ENCODE results near the gene CD52.

CD52 gene

DNA sequence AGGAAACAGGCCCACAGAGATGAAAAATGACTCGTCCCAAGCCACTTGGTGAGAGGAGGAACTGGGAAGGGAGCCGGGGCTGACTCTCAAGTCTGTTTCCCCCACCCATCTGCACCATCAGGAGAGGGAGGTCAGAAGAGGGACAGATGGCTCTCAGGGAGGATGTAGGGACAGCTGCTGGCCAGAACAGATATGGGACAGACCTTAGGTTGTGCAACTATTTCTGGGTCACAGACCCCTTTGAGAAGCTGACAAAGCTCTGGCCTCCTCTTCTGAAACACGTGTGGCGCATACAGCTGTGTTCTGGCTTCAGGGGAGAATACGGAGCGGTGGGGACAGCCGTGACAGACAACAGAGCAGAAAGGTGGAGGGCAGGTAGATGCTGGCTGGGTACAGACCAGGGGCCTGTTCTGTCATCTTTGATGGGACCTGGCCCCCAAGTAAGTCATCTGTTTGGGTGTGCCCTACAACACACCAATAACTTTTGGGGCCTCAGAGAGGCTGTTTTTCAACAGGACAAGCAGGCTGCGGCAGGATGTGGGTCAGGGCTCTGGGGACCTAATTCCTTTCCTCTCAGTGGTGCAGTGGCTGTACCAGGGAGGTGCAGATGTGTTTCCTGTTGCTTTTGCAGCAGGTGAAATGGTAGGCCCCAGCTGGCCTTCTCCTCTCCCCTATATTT, 30.6 kb upstream of the CD52 start:
- Histone ChIP-seq H3K27me3 (ENCODE audit: insufficient read depth, low read depth) (no peaks in the 10 kb centered on the region), H3K27ac (no peak overlapping the region), H3K4me1 (ENCODE audit: low read depth, poor library complexity, severe bottlenecking) (no peaks in the 10 kb centered on the region), H3K9ac (no peak overlapping the region), H3K36me3 (ENCODE audit: insufficient read depth) (no peaks in the 10 kb centered on the region), H3K79me2 (ENCODE audit: insufficient read depth, low read depth) (no peaks in the 10 kb centered on the region), H2AFZ (ENCODE audit: low read depth) (no peak overlapping the region), H4K20me1 (ENCODE audit: insufficient read depth) (no peaks in the 10 kb centered on the region), H3K4me2 (no peak overlapping the region), H3K4me3 (IDR thresholded peaks at IDR 0.05; ENCODE audit: insufficient read depth, low read depth, low read length) (no peak overlapping the region)
- TF ChIP-seq, protein P1, sequence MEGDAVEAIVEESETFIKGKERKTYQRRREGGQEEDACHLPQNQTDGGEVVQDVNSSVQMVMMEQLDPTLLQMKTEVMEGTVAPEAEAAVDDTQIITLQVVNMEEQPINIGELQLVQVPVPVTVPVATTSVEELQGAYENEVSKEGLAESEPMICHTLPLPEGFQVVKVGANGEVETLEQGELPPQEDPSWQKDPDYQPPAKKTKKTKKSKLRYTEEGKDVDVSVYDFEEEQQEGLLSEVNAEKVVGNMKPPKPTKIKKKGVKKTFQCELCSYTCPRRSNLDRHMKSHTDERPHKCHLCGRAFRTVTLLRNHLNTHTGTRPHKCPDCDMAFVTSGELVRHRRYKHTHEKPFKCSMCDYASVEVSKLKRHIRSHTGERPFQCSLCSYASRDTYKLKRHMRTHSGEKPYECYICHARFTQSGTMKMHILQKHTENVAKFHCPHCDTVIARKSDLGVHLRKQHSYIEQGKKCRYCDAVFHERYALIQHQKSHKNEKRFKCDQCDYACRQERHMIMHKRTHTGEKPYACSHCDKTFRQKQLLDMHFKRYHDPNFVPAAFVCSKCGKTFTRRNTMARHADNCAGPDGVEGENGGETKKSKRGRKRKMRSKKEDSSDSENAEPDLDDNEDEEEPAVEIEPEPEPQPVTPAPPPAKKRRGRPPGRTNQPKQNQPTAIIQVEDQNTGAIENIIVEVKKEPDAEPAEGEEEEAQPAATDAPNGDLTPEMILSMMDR (conservative IDR thresholded peaks at IDR 0.05; ENCODE audit: low read depth, low read length) = no peak

DNA sequence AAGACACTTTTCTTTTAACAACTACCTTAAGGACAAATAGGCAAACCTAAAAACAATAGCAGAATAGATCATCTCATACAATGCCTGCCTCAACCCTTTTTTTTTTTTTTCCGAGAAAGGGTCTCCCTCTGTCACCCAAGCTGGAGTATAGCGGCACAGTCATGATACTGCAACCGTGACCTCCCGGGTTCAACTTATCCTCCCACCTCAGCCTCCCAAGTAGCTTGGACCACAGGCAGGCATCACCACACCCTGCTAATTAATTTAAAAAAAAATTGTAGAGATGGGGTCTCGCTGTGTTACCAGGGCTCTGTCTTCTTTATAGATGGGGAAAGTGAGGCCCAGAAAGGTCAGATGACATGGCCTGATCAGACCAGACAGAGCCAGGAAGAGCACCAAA, 29.9 kb upstream of the CD52 start:
- no peaks in the 10 kb centered on the region for H3K4me1 ChIP-seq (ENCODE audit: low read depth, poor library complexity, severe bottlenecking)
- H3K79me2 ChIP-seq (ENCODE audit: insufficient read depth, low read depth) = no peaks in the 10 kb centered on the region
- no peaks in the 10 kb centered on the region for H3K27me3 ChIP-seq (ENCODE audit: insufficient read depth, low read depth)
- no peak overlapping the region for H2AFZ ChIP-seq (ENCODE audit: low read depth)
- H3K36me3 ChIP-seq (ENCODE audit: insufficient read depth) = no peaks in the 10 kb centered on the region
- TF ChIP-seq, protein P1 (conservative IDR thresholded peaks at IDR 0.05; ENCODE audit: low read depth, low read length) = no peak
- no peak overlapping the region for H3K4me2 ChIP-seq
- no peak overlapping the region for H3K4me3 ChIP-seq (IDR thresholded peaks at IDR 0.05; ENCODE audit: insufficient read depth, low read depth, low read length)
- H4K20me1 ChIP-seq (ENCODE audit: insufficient read depth) = no peaks in the 10 kb centered on the region
- no peak overlapping the region for H3K27ac ChIP-seq
- H3K9ac ChIP-seq = no peak overlapping the region

DNA sequence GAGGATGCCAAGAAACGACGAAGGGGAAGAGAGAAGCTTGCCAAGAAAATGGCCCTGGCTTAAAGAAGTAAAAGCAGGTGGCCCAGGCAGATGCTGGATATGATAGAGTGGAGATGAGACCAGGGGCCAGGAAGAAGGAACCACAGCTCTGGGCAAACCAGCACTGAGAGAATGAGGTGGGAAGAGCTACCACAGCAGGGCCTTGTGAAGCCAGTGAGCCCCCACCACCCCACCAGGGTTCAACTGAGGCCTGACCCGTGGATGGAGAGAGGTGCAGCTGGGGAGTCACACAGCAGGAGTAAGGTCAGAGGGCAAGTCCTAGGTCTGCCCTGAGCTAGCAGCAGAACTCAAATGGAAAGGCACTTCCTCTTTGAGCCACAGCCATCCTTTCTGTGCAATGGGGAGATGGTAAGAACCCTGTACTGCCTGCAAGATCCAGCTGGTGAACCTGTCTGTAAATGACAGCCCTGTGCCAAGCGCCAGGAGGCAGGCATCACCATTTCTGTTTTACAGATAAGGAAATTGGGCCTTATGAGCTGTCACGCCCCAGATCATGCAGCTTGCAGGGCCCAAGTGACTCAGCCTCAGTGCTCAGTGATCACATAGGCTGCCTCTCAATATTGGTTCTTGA, 29.3 kb upstream of the CD52 start:
- Histone ChIP-seq H3K27me3 (ENCODE audit: insufficient read depth, low read depth) (no peaks in the 10 kb centered on the region), H3K36me3 (ENCODE audit: insufficient read depth) (no peaks in the 10 kb centered on the region), H3K4me1 (ENCODE audit: low read depth, poor library complexity, severe bottlenecking) (no peaks in the 10 kb centered on the region), H3K4me3 (IDR thresholded peaks at IDR 0.05; ENCODE audit: insufficient read depth, low read depth, low read length) (no peak overlapping the region), H3K9ac (no peak overlapping the region), H4K20me1 (ENCODE audit: insufficient read depth) (no peaks in the 10 kb centered on the region), H3K79me2 (ENCODE audit: insufficient read depth, low read depth) (no peaks in the 10 kb centered on the region), H3K4me2 (no peak overlapping the region), H2AFZ (ENCODE audit: low read depth) (no peak overlapping the region), H3K27ac (no peak overlapping the region)
- TF ChIP-seq, protein P1 (conservative IDR thresholded peaks at IDR 0.05; ENCODE audit: low read depth, low read length) = no peak

DNA sequence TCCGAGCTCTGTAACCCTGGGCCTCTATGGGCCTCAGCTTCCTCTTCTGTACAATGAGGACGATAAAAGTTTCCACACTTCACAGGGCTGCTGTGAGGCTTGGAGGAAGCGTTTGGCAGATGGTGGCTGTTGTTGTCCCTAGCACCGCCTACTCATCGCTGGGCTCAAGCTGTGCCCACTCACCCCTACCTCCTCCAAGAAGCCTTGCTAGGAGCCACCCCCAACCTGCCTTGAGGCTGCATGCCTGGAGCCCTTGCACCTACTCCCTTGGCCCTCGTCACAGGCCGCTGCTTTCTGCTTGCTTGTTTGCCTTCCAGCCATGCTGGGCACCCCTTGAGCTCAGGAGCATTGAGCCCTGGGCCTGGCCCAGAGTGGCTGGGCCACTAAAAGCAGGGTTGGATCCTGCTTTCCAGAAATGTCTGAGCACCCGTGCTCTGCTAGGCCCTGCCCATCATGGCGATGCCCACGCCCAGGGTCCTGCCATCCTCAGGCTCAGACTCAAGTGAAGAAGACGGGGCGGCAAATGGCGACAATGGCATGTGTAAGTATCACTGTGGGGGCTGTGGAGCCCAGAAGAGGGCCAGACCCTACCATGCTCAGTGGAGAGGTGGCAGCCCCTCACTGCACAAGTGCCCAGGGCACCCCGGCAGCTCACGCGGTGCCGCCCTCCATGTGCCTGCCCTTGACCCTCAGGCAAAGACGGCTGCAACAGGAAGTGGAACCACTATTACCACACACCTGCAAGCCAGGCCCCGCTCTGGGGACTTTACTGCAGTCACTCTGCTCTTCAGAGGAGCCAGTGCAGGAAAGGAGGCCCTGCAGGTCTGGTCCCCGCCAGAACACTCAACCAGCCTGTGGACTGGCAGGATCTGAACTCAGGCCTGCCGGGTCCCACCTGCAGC, 28.3 kb upstream of the CD52 start:
- no peak overlapping the region for H3K27ac ChIP-seq
- TF ChIP-seq, protein P1 (conservative IDR thresholded peaks at IDR 0.05; ENCODE audit: low read depth, low read length) = no peak
- no peak overlapping the region for H2AFZ ChIP-seq (ENCODE audit: low read depth)
- no peaks in the 10 kb centered on the region for H3K27me3 ChIP-seq (ENCODE audit: insufficient read depth, low read depth)
- H3K9ac ChIP-seq = no peak overlapping the region
- no peaks in the 10 kb centered on the region for H4K20me1 ChIP-seq (ENCODE audit: insufficient read depth)
- H3K4me2 ChIP-seq = no peak overlapping the region
- H3K4me1 ChIP-seq (ENCODE audit: low read depth, poor library complexity, severe bottlenecking) = no peaks in the 10 kb centered on the region
- no peak overlapping the region for H3K4me3 ChIP-seq (IDR thresholded peaks at IDR 0.05; ENCODE audit: insufficient read depth, low read depth, low read length)
- H3K79me2 ChIP-seq (ENCODE audit: insufficient read depth, low read depth) = no peaks in the 10 kb centered on the region
- no peaks in the 10 kb centered on the region for H3K36me3 ChIP-seq (ENCODE audit: insufficient read depth)
